GM12878 (cell line): ENCODE data around the gene HDAC9. TPM values are rescaled to one million over a fixed set of nuclear protein-coding genes. Genes with fewer than 3 reads are reported as not detected.

Experiments used
- ATAC-seq: fragments of 200-7000 bp; cut with Tn5 transposase; 3 replicates; pipeline ENCODE4 v1.9.1; 2020; ENCODE audit warnings: mild to moderate bottlenecking, moderate library complexity
- BruUV-seq: library from RNA; stranded (reverse); fragments of 400-500 nt; replicated peaks from 2 replicates; lab custom pipeline; 2021; lab: Mats Ljungman, UMichigan
- CTCF ChIA-PET: fragments of 300-600 bp; sonication (Branson Sonifier 250); formaldehyde crosslinking; extraction: SDS; loops from one replicate; lab custom pipeline; 2021; ENCODE audit warnings: inconsistent platforms; lab: Yijun Ruan, JAX
- POLR2A ChIA-PET: fragments of 350-600 bp; formaldehyde crosslinking; extraction: SDS; loops from one replicate; lab custom pipeline; 2021; ENCODE audit warnings: inconsistent platforms; lab: Charles Lee
- RAD21 ChIA-PET: fragments of 300-600 bp; sonication (Branson Sonifier 250); formaldehyde crosslinking; loops from one replicate; lab custom pipeline; 2023; ENCODE audit warnings: antibody characterized with exemption; ENCODE audit not compliant: unreplicated experiment; lab: Charles Lee
- SMC1A ChIA-PET: fragments of 300-600 bp; sonication (Branson Sonifier 250); formaldehyde crosslinking; loops from one replicate; lab custom pipeline; 2023; ENCODE audit not compliant: unreplicated experiment, uncharacterized antibody; lab: Charles Lee
- DNase-seq: peaks from one replicate; pipeline ENCODE4 v3.0.0-alpha.2; 2011; ENCODE audit warnings: low read depth, low spot score
- FAIRE-seq: peaks from 3 replicates; lab custom pipeline; 2011; peaks lifted over from hg19 to GRCh38; lab: Jason Lieb, UNC
- H2AFZ ChIP-seq: 2 replicates; pipeline ENCODE4 v1.6.0; 2011; ENCODE audit warnings: low read depth, low read length, control low read depth; ENCODE audit not compliant: control insufficient read depth
- H3K27ac ChIP-seq: 2 replicates; pipeline ENCODE4 v1.5.1; 2011; ENCODE audit warnings: control low read depth; ENCODE audit not compliant: control insufficient read depth, insufficient read depth
- H3K27me3 ChIP-seq, 2 experiments: replicated peaks in 1 of 2; 2 replicates each; pipeline versions ENCODE4 v1.6.0 to v1.6.1; 2011; ENCODE audit warnings: low read length in 1 of 2; ENCODE audit not compliant: control insufficient read depth in 2 of 2, insufficient read depth in 2 of 2
- H3K36me3 ChIP-seq, 2 experiments: 2 replicates each; pipeline ENCODE4 v1.5.1; 2011; ENCODE audit warnings: low read length in 1 of 2; ENCODE audit not compliant: control insufficient read depth in 2 of 2, insufficient read depth in 2 of 2
- H3K4me1 ChIP-seq: 2 replicates; pipeline ENCODE4 v1.6.1; 2011; ENCODE audit warnings: mild to moderate bottlenecking, low read length, moderate library complexity, mixed read lengths; ENCODE audit not compliant: control insufficient read depth, insufficient read depth
- H3K4me2 ChIP-seq: 2 replicates; pipeline ENCODE4 v1.6.0; 2011; ENCODE audit warnings: control low read depth; ENCODE audit not compliant: control insufficient read depth, insufficient read depth
- H3K4me3 ChIP-seq: fragments of 200-600 bp; sonication (generic); 2 replicates; pipeline ENCODE4 v1.5.1; 2016
- H3K79me2 ChIP-seq: 2 replicates; pipeline ENCODE4 v1.6.0; 2011; ENCODE audit warnings: low read length; ENCODE audit not compliant: control insufficient read depth, insufficient read depth
- H3K9ac ChIP-seq: 2 replicates; pipeline ENCODE4 v1.8.0; 2011; ENCODE audit warnings: low read length, control low read depth, mixed read lengths; ENCODE audit not compliant: control insufficient read depth, insufficient read depth
- H3K9me3 ChIP-seq: replicated peaks from 3 replicates; pipeline ENCODE4 v1.5.1; 2011; ENCODE audit warnings: mild to moderate bottlenecking, low read length; ENCODE audit not compliant: control insufficient read depth, insufficient read depth
- H4K20me1 ChIP-seq: 2 replicates; pipeline ENCODE4 v1.6.0; 2011; ENCODE audit not compliant: control insufficient read depth, insufficient read depth
- BMI1 ChIP-seq: fragments of 450-650 bp; IDR thresholded peaks from 2 replicates; pipeline ENCODE4 v1.6.1; 2016; ENCODE audit warnings: mild to moderate bottlenecking, moderate library complexity, borderline replicate concordance
- CEBPB ChIP-seq, 2 experiments: fragments of 150-350 bp in 1 of 2; IDR thresholded peaks; 2 replicates each; pipeline ENCODE4 v1.6.1; 2012 to 2014; ENCODE audit warnings: low read depth in 2 of 2, low read length in 2 of 2, borderline replicate concordance in 1 of 2, inconsistent platforms in 1 of 2
- CREB1 ChIP-seq: IDR thresholded peaks from 2 replicates; pipeline ENCODE4 v1.6.1; 2012; ENCODE audit warnings: low read depth, mild to moderate bottlenecking, inconsistent platforms
- ETV6 ChIP-seq, 2 experiments: fragments of 450-650 bp in 1 of 2; IDR thresholded peaks in 1 of 2; conservative IDR thresholded peaks in 1 of 2; 2 replicates each; pipeline ENCODE4 v1.6.1; 2014; ENCODE audit warnings: antibody characterized with exemption in 1 of 2, borderline replicate concordance in 1 of 2, low read depth in 1 of 2, mild to moderate bottlenecking in 1 of 2, moderate library complexity in 1 of 2
- MEF2B ChIP-seq: fragments of 450-650 bp; IDR thresholded peaks from 2 replicates; pipeline ENCODE4 v1.6.1; 2018; ENCODE audit warnings: mild to moderate bottlenecking, moderate library complexity; ENCODE audit not compliant: partially characterized antibody, poor library complexity, severe bottlenecking
- MXI1 ChIP-seq: fragments of 150-350 bp; IDR thresholded peaks from 2 replicates; pipeline ENCODE4 v1.6.1; 2011; ENCODE audit warnings: low read depth, mild to moderate bottlenecking, inconsistent platforms, low read length, improper control_type of control experiment
- NFYB ChIP-seq: IDR thresholded peaks from 2 replicates; pipeline ENCODE4 v1.6.1; 2011; ENCODE audit warnings: low read depth, mild to moderate bottlenecking, low read length, improper control_type of control experiment, moderate library complexity; ENCODE audit not compliant: insufficient read depth
- RAD51 ChIP-seq: fragments of 450-650 bp; IDR thresholded peaks from 2 replicates; pipeline ENCODE4 v1.6.1; 2016; ENCODE audit warnings: moderate library complexity, mild to moderate bottlenecking, inconsistent platforms
- SMAD1 ChIP-seq: fragments of 450-650 bp; IDR thresholded peaks from 2 replicates; pipeline ENCODE4 v1.6.1; 2018; ENCODE audit warnings: mild to moderate bottlenecking, low read depth; ENCODE audit not compliant: partially characterized antibody
- SPI1 ChIP-seq: IDR thresholded peaks from 2 replicates; pipeline ENCODE4 v1.6.1; 2011; ENCODE audit warnings: low read depth, mild to moderate bottlenecking, low read length, moderate library complexity, borderline replicate concordance; ENCODE audit not compliant: insufficient read depth
- TARDBP ChIP-seq: IDR thresholded peaks from 2 replicates; pipeline ENCODE4 v1.6.1; 2016; ENCODE audit warnings: borderline replicate concordance
- TCF7 ChIP-seq: IDR thresholded peaks from 2 replicates; pipeline ENCODE4 v1.6.1; 2014; ENCODE audit warnings: antibody characterized with exemption, borderline replicate concordance
- in situ Hi-C: fragments of 300-500 bp; cut with MboI; formaldehyde crosslinking; loops from 9 replicates; pipeline ENCODE4 v1.14.3; 2018; ENCODE audit warnings: mixed read lengths
- intact Hi-C: fragments of 100-400 bp; cut with micrococcal nuclease; formaldehyde crosslinking; loops from one replicate; pipeline ENCODE4 v1.14.2; 2022; ENCODE audit not compliant: unreplicated experiment
- polyA plus RNA-seq, 11 experiments: library from polyadenylated mRNA; depleted of rRNA in 4 of 11; unstranded in 6 of 11; stranded (reverse) in 5 of 11; fragments of >200 nt; fragmentation: Nextera tagmentation in 4 of 11; fragmentation: Illumina TruSeq in 1 of 11; extraction: Ambion mirVana in 4 of 11; extraction: Trizol in 1 of 11; gene quantifications; 1 replicate in 1 of 11; 2 replicates in 10 of 11; pipeline versions ENCODE4 v1.2.1 to v1.2.3, GENCODE V29; 2011 to 2016; ENCODE audit warnings: inconsistent platforms in 2 of 11, missing spikeins in 2 of 11, low read depth in 1 of 11
- total RNA-seq, 4 experiments: library from RNA; depleted of rRNA in 3 of 4; stranded (reverse); fragments of >200 nt in 3 of 4; fragmentation: Illumina TruSeq in 1 of 4; extraction: Trizol in 1 of 4; gene quantifications; 2 replicates each; pipeline versions ENCODE4 v1.2.1 to v1.2.3, GENCODE V29; 2013 to 2021
- TF ChIP-seq, protein P1 (sequence below): IDR thresholded peaks from 2 replicates; pipeline ENCODE4 v1.6.1; 2011; ENCODE audit warnings: low read depth, low read length, improper control_type of control experiment, borderline replicate concordance
- TF ChIP-seq, protein P2 (sequence below): IDR thresholded peaks from 2 replicates; pipeline ENCODE4 v1.6.1; 2012; ENCODE audit warnings: low read depth, low read length, improper control_type of control experiment
- TF ChIP-seq, protein P3 (sequence below): IDR thresholded peaks from 2 replicates; pipeline ENCODE4 v1.6.1; 2011; ENCODE audit warnings: borderline replicate concordance, low read depth, mild to moderate bottlenecking, moderate library complexity, mixed read lengths, low read length; ENCODE audit not compliant: insufficient read depth; ENCODE audit errors: extremely low read length

Gene HDAC9
- total and polyA plus RNA-seq, 10 of the 15 experiments (the other 5 are each of a cell fraction or from before 2014, with no cell fraction given), result 0.73 to 12.8 (median 0.92) TPM

DNA sequence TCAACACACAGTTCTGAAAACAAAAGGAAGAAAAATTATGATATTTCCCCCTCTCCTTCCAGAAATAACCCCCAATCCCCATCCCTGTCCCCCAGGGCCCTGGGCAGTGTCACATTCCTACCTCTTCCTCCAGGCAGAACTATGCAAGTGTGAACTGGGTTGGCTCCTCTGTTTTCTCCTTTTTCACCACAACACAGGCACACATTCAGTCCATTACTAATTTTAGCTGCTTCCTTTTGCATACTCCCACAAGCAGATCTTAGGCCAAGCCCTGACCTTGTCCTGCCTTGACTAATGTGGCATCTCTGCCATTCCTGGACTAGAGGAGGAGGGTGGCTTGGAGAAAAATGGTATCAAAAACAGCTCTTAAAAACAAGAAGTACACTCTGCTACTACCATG, 208.1 kb downstream of the HDAC9 start:
- TF ChIP-seq RAD51 (no peak), NFYB (no peak), TARDBP (no peak), SPI1 (no peak), CEBPB (IDR thresholded peaks at IDR 0.05; ENCODE audit: borderline replicate concordance in 1 of 2, low read depth in 2 of 2, low read length in 2 of 2) (no peak), BMI1 (no peak), TCF7 (no peak), SMAD1 (no peak), MEF2B (no peak), CREB1 (no peak), MXI1 (no peak), ETV6 (conservative IDR thresholded peaks at IDR 0.05 in 1 of 2, IDR thresholded peaks at IDR 0.05 in 1 of 2; ENCODE audit: borderline replicate concordance in 1 of 2, low read depth in 1 of 2) (no peak)
- TF ChIP-seq, protein P1, sequence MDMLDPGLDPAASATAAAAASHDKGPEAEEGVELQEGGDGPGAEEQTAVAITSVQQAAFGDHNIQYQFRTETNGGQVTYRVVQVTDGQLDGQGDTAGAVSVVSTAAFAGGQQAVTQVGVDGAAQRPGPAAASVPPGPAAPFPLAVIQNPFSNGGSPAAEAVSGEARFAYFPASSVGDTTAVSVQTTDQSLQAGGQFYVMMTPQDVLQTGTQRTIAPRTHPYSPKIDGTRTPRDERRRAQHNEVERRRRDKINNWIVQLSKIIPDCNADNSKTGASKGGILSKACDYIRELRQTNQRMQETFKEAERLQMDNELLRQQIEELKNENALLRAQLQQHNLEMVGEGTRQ, result no peak
- TF ChIP-seq, protein P2, sequence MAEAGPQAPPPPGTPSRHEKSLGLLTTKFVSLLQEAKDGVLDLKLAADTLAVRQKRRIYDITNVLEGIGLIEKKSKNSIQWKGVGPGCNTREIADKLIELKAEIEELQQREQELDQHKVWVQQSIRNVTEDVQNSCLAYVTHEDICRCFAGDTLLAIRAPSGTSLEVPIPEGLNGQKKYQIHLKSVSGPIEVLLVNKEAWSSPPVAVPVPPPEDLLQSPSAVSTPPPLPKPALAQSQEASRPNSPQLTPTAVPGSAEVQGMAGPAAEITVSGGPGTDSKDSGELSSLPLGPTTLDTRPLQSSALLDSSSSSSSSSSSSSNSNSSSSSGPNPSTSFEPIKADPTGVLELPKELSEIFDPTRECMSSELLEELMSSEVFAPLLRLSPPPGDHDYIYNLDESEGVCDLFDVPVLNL, result no peak
- TF ChIP-seq, protein P3, sequence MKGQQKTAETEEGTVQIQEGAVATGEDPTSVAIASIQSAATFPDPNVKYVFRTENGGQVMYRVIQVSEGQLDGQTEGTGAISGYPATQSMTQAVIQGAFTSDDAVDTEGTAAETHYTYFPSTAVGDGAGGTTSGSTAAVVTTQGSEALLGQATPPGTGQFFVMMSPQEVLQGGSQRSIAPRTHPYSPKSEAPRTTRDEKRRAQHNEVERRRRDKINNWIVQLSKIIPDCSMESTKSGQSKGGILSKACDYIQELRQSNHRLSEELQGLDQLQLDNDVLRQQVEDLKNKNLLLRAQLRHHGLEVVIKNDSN, result no peak
- Histone ChIP-seq H3K36me3 (no peaks in the 10 kb centered on the region), H3K79me2 (no peaks in the 10 kb centered on the region), H3K9me3 (no peaks in the 10 kb centered on the region), H4K20me1 (no peaks in the 10 kb centered on the region), H2AFZ (no peak overlapping the region), H3K27ac (no peak overlapping the region), H3K9ac (no peak overlapping the region), H3K4me3 (no peak overlapping the region), H3K4me1 (no peaks in the 10 kb centered on the region), H3K27me3 (no peaks in the 10 kb centered on the region), H3K4me2 (no peak overlapping the region)
- POLR2A ChIA-PET, result no interaction called here
- intact Hi-C loops, result no loop called here
- RAD21 ChIA-PET, result no interaction called here
- SMC1A ChIA-PET, result no interaction called here
- FAIRE-seq (no peak), DNase-seq (no peak), ATAC-seq (no peak)
- in situ Hi-C loops, result no loop called here
- BruUV-seq, result no TSS peak
- CTCF ChIA-PET, result no interaction called here
